ENCODE measurements around the gene NT5C2.
A peak's percentile ranks its signal among the peaks of the same experiment; 100 is the strongest.

NT5C2 gene

GRCh38 chr10:103053659-103054581, 139.2 kb downstream of the NT5C2 start:
- peak; percentile 57 for DNase-seq

DNA sequence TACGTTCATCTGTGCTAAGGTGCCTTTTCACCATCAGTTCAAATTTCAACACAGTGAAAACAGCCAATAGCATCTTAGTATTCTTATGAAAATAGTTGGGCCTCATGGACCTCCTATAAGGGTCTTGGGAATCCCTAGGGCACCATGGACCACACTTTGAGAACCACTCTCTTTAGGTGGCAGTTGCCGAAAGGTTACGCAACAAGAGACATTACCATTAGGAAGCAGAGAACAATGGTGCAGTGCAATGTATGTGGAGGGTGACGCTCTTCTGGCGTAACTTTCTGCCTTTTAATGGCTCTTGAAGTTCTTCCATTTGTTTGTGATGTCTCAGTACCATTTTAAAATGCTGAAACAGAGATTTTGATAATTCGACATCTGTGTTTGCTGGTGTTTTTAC, 143.8 kb downstream of the NT5C2 start:
- no peak for DNase-seq

DNA sequence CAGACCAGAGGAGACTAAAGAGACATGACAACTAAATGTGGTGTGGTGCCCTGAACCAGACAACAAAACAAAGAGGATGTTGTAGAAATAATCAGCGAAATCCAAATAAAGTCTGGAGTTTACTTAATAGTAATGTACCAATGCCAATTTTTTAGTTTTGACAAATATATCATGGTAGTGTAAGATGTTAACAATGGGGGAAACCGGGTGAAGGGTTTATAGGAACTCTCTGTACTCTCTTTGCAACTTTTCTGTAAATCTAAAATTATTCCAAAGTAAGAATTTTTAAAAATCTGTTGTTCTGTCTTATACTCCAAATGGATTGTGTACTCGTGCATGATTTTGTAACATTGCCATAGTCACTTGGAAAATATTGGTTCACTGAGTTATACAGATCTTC, 145.7 kb downstream of the NT5C2 start:
- DNase-seq: no peak

- no peak for DNase-seq
Observed at GRCh38 chr10:103045961-103046360, 147.1 kb downstream of the NT5C2 start.

DNA sequence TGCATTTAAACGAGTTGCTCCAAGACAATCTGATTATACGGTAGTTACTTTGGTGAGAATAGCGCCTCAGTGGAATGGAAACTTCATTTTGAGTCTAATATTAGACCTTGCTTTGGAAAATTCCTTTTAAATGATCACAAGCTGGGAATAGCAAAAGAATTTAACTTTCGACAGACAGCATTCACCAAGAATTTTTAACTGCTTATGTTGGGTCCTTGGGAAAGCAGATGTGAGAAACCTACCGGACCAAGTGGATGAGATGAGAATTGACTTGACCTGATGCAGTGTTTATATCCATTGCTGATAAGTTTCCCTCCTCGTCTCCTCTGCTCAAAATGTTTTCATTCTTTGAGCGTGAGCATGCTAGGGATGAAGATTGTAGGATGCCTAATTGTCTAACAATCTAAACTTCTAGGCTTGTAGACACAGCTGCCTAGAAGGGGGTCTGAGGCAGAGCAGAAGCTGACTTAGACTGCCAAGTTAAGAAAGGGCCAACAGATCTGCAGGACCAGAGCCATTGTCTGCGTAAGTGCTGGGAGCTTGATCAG, 148.1 kb downstream of the NT5C2 start:
- DNase-seq: no peak

DNA sequence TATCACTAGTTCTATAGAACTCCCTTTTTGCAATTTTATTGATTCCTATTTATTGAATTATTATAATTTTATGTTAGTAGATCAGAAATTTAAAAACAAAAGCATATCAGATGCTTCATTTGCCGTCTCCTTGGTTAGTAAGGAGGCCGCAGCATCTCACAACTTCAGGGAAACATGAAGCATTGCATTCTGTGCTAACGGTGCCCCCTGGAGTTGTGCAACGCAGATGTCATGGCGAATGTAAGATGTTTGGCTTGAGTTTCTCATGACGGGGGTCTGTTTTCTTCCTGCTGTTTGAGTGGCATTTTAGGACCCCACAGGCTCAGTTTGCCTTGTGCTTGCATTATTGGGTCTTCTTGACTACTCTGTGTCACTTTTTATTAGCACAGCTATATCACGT, 150.2 kb downstream of the NT5C2 start:
- no peak for DNase-seq

GRCh38 chr10:103042129-103042528, 150.9 kb downstream of the NT5C2 start:
- peak; percentile 81 for DNase-seq

GRCh38 chr10:103041391-103041790, 151.7 kb downstream of the NT5C2 start:
- no peak for DNase-seq

GRCh38 chr10:103040418-103040817, 152.7 kb downstream of the NT5C2 start:
- DNase-seq: no peak

- no peak for DNase-seq
Observed at GRCh38 chr10:103038570-103038969, 154.5 kb downstream of the NT5C2 start.
